DOHH2 (cell line): ENCODE results near the gene KDM3A.

ENCODE experiments used
- H3F3A ChIP-seq: fragments of 200-600 bp; sonication (generic), shearing (Covaris generic); 2 replicates; pipeline ENCODE4 v1.6.0; 2016; ENCODE audit warnings: antibody characterized with exemption, mild to moderate bottlenecking; ENCODE audit not compliant: control insufficient read depth, insufficient read depth
- H3K27ac ChIP-seq: fragments of 200-600 bp; sonication (generic); 2 replicates; pipeline ENCODE4 v1.5.1; 2014; ENCODE audit warnings: low read depth, mild to moderate bottlenecking, low read length, moderate library complexity
- H3K27me3 ChIP-seq: fragments of 200-600 bp; sonication (generic); 2 replicates; pipeline ENCODE4 v1.6.1; 2014; ENCODE audit warnings: mild to moderate bottlenecking, low read length, mixed read lengths; ENCODE audit not compliant: control insufficient read depth
- H3K36me3 ChIP-seq: fragments of 200-600 bp; sonication (generic); 2 replicates; pipeline ENCODE4 v1.6.1; 2014; ENCODE audit warnings: mild to moderate bottlenecking, low read length, moderate library complexity, mixed read lengths; ENCODE audit not compliant: control insufficient read depth
- H3K4me1 ChIP-seq: fragments of 200-600 bp; sonication (generic); 2 replicates; pipeline ENCODE4 v1.6.1; 2014; ENCODE audit warnings: mild to moderate bottlenecking, low read length, mixed read lengths; ENCODE audit not compliant: control insufficient read depth
- H3K4me2 ChIP-seq: fragments of 200-600 bp; sonication (generic); 2 replicates; pipeline ENCODE4 v1.6.0; 2014; ENCODE audit warnings: mild to moderate bottlenecking, low read length, moderate library complexity
- H3K4me3 ChIP-seq: fragments of 200-600 bp; sonication (generic); 2 replicates; pipeline ENCODE4 v1.5.1; 2014; ENCODE audit warnings: mild to moderate bottlenecking, low read length, mixed read lengths
- H3K79me2 ChIP-seq: fragments of 200-600 bp; sonication (generic); 2 replicates; pipeline ENCODE4 v1.6.1; 2014; ENCODE audit warnings: mild to moderate bottlenecking, low read length, mixed read lengths; ENCODE audit not compliant: control insufficient read depth
- H3K9me2 ChIP-seq: fragments of 200-600 bp; sonication (generic); replicated peaks from 2 replicates; pipeline ENCODE4 v1.6.1; 2014; ENCODE audit warnings: mild to moderate bottlenecking, low read length, mixed read lengths; ENCODE audit not compliant: control insufficient read depth
- H3K9me3 ChIP-seq: fragments of 200-600 bp; sonication (generic); 2 replicates; pipeline ENCODE4 v1.6.1; 2014; ENCODE audit warnings: antibody characterized with exemption, low read length, mixed read lengths; ENCODE audit not compliant: control insufficient read depth, insufficient read depth
- H4K20me1 ChIP-seq: fragments of 200-600 bp; sonication (generic); 2 replicates; pipeline ENCODE4 v1.6.0; 2014; ENCODE audit warnings: low read depth, mild to moderate bottlenecking, antibody characterized with exemption, low read length, moderate library complexity; ENCODE audit not compliant: control insufficient read depth, insufficient read depth
- CTCF ChIP-seq: fragments of 200-600 bp; sonication (generic); IDR thresholded peaks from one replicate; pipeline ENCODE4 v1.5.1; 2014; ENCODE audit warnings: antibody characterized with exemption, mild to moderate bottlenecking, low read depth, low read length; ENCODE audit not compliant: poor library complexity, severe bottlenecking
- EZH2phosphoT487 ChIP-seq: fragments of 200-600 bp; sonication (generic); IDR thresholded peaks from 2 replicates; pipeline ENCODE4 v1.6.1; 2017; ENCODE audit warnings: borderline replicate concordance, mild to moderate bottlenecking, antibody characterized with exemption, low read length, moderate library complexity, mixed read lengths

Gene KDM3A

GRCh38 chr2:86487062-86487461 lies 45.9 kb downstream of the KDM3A start:
- Histone ChIP-seq H3K27ac (no peak overlapping the region), H3K4me3 (no peak overlapping the region), H3K79me2 (no peaks in the 10 kb centered on the region), H3K9me2 (no peaks in the 10 kb centered on the region), H3F3A (no peaks in the 10 kb centered on the region), H3K36me3 (peaks cover 100% of the 10 kb centered on the region), H4K20me1 (no peaks in the 10 kb centered on the region), H3K9me3 (no peaks in the 10 kb centered on the region), H3K4me2 (no peak overlapping the region), H3K4me1 (no peaks in the 10 kb centered on the region), H3K27me3 (no peaks in the 10 kb centered on the region)
- no peak for TF ChIP-seq CTCF
- TF ChIP-seq EZH2phosphoT487, result no peak

- TF ChIP-seq EZH2phosphoT487 (no peak), CTCF (no peak)
- H3K4me3 ChIP-seq, result no peak overlapping the region
- H3K4me2 ChIP-seq, result no peak overlapping the region
- H3K79me2 ChIP-seq, result no peaks in the 10 kb centered on the region
- H3K36me3 ChIP-seq, result peaks cover 100% of the 10 kb centered on the region
- H3K4me1 ChIP-seq, result no peaks in the 10 kb centered on the region
- no peaks in the 10 kb centered on the region for H3K9me3 ChIP-seq
- no peak overlapping the region for H3K27ac ChIP-seq
- no peaks in the 10 kb centered on the region for H3K27me3 ChIP-seq
- H4K20me1 ChIP-seq, result no peaks in the 10 kb centered on the region
- H3F3A ChIP-seq, result no peaks in the 10 kb centered on the region
- no peaks in the 10 kb centered on the region for H3K9me2 ChIP-seq
Measured at GRCh38 chr2:86488561-86489250, 47.5 kb downstream of the KDM3A start.

- H3K4me2 ChIP-seq, result no peak overlapping the region
- no peaks in the 10 kb centered on the region for H3K4me1 ChIP-seq
- no peak overlapping the region for H3K4me3 ChIP-seq
- no peaks in the 10 kb centered on the region for H3K9me2 ChIP-seq
- H3F3A ChIP-seq, result no peaks in the 10 kb centered on the region
- no peaks in the 10 kb centered on the region for H3K79me2 ChIP-seq
- TF ChIP-seq CTCF, result no peak
- no peak for TF ChIP-seq EZH2phosphoT487
- no peaks in the 10 kb centered on the region for H3K9me3 ChIP-seq
- H3K27ac ChIP-seq, result no peak overlapping the region
- peaks cover 99% of the 10 kb centered on the region for H3K36me3 ChIP-seq
- H3K27me3 ChIP-seq, result no peaks in the 10 kb centered on the region
- no peaks in the 10 kb centered on the region for H4K20me1 ChIP-seq
Measured at GRCh38 chr2:86489542-86489941, 48.4 kb downstream of the KDM3A start.
